GDM1 (cell line): ENCODE measurements around the gene RBM4.

ENCODE experiments used
- DNase-seq: peaks from one replicate; lab custom pipeline; 2025; lab: John Stamatoyannopoulos, UW

RBM4 gene

GRCh38 chr11:66652651-66653050, 14.1 kb downstream of the RBM4 start:
- DNase-seq, result no peak

GRCh38 chr11:66653123-66653522, 14.6 kb downstream of the RBM4 start:
- DNase-seq, result no peak

DNA sequence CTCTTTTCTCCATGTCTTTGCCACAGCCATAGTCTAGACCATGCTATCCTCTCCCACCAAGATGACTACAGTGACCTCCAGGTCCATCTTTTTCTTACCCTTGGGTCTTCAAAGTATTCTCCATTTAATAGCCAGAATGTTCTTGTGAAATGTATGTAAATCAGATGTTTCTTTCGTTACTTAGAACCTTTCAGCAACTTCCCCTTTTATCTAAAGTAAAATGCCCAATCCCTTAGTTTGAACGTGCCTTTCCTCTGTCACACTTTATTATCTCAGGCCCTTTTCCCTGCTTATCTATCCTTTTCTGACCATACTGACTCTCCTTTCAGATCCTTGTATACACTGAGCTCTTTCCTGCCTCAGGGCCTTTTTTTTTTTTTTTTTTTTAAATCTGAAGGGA, 21.3 kb downstream of the RBM4 start:
- no peak for DNase-seq

GRCh38 chr11:66663741-66664296, 25.3 kb downstream of the RBM4 start:
- no peak for DNase-seq

DNA sequence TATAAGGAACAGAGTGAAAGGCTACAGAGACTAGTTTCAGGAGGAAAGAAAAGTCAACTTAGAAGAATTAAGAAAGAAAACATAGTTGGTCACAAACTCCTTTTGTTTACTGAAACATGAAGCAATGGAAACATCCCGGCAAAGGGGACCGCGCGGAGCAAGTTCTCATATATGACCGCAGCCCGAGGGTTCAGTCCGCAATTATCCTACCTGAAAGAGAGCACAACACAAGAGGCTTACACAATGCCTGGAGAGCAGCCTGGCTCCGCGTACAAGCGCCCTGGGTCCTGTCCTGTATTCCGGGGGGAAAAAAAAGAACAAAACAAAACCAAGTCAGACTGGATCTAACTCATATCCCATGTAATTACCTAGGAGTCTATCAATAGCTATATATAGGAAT, 26.9 kb downstream of the RBM4 start:
- no peak for DNase-seq

DNA sequence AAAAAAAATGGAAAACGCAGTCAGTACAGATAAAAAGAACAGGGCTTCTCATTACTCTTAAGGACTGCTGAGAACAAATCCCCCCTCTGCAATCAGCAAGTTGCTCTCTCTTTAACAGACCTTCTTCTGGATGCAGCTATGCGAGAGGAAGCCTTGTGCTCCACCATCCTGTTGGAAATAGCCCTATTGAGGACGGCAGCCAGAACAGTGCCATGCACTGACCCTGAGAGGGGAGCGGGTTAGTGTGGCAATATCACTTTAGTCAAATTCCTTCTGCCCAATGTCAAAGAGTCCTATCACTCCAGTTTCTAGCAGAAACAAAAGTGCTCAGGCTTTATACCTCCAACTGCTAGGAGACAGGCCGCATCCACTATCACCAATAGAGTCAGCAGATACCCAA, 32.3 kb downstream of the RBM4 start:
- no peak for DNase-seq

DNA sequence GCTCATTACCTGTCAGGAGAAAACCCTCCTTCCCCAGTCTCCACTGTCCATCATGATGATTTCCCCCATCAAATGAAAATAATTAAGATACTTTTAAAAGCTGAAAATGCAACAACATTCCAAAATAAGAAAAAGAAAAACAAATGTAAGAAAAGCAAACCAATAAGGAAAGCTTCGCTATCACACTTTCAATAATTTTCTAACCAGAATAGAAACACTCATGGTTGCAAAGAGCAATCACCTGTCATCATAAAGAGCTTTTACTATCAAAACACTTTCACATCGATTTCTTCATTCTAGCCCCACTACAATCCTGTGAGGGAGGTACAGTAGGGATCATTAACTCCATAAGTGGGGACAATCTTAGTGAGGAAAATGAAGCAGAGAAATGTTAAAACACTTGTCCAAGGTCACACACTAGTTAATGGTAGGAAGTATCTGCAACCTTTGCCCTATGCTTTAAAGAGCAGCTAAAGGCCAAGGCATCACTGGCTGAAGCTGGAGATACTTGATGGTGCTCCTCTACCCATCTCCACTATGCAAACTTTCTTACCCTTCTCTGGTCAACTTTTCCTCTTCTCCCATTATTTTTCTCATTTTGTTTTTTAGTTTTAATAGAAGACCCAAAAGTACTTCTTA, 36.6 kb downstream of the RBM4 start:
- no peak for DNase-seq

GRCh38 chr11:66676282-66676919, 37.9 kb downstream of the RBM4 start:
- no peak for DNase-seq

- no peak for DNase-seq
Observed at GRCh38 chr11:66676931-66677598, 38.6 kb downstream of the RBM4 start.

DNA sequence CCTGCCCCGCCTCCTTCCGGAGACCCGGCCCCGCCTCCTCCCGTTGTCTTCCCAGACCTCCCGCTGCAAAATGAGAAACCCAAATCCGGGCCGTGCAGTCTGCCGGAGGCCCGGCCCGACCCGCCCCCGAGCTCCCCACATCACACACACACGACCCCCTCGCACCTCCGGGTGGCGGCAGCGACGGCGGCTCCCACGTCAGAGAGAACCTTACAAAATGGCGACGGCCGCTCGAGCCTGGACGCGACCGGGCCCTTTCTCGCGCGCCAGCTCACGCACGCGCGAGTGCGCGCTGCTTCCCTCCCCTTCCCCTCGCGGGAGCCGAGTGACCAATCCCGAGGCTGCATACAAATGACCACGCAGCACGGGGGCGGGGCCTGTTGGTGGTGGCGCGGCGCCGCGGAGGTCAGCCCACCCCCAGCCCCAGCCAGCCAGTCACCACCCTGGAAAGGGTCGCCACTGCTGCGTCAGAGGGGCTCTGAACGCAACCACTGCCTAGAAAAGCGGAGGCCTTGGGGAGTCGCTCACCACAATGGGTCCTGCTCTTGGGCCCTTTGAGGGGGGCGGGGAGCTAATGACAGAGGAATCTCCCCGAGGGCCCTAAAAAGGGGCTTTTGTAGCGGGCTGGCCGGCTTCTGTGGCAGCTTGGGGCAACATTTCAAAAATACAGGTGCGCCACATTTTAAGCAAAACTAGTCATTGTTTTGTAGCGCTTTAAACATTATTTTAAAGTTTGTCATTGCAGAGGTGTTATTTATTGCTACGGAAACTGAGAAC, 39.3 kb downstream of the RBM4 start, which contains the start of gene RBM4B:
RBM4B (minus strand) TSS at position 289 of the 777 bp plus-strand sequence. CDS start 808 bp downstream, outside the sequence.
- DNase-seq, result peak; percentile 95

GRCh38 chr11:66680966-66681645, 42.6 kb downstream of the RBM4 start:
- DNase-seq, result no peak

DNA sequence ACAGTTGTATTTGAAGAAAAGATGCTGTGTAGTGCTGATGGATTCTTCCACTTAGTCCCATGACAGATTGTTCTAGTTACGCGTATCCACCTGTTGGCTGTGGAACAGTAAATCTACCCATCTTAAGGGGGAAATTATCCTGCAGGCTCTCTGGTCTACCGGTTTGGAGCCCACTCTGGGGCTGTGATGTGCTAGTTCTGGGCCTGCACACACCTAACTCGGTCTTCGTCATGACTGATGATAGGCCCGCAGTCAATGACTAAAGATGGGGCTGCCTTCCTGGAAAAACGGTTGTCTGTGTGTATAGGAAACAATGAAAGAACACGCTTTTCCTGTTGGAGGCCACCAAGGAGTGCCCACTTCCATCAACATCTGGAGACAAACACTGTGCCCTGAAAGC, 45.4 kb downstream of the RBM4 start:
- DNase-seq, result no peak

GRCh38 chr11:66684635-66685034, 46.1 kb downstream of the RBM4 start:
- DNase-seq, result no peak

DNA sequence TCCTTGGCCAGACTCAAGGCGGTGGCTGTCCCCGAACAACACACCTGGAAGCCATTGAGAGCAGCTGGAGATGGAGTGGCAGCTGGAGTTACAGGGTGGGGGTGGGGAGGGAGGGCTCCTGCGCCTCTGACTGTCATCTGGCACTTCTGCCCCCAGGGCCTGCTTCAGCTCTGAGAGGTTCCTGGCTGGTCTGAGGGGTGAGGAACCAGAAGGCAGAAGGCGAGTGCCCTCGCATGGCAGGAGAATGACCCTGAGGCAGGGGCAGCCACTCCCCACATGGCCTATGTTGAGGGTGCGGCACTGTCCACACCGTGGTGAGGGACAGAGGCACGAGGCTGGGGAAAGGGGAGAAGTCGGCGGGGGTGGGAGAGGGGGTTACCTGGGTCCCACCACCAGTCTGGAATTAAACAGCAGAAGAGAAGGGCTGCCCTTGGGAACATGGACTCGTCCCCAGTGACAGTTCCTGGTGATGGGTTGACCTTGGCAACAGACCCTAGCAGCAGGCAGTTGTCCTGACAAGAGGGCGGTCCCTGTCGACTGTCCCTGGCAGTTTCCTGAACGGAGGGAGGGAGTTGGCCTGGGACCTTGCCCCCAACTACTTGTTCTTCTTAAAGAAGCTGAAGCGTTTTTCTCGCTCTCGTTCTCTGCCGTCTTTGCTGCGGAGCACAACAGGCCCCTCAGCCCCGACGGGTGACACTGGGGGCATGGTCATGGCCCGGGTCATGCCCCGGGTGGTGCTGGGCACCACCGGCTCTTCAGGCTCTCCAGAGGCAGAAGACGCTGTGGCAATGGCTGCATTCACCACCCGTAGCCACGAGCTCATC, 47.0 kb downstream of the RBM4 start:
- DNase-seq, result no peak

- DNase-seq, result no peak
Observed at GRCh38 chr11:66686100-66686785, 47.7 kb downstream of the RBM4 start.

GRCh38 chr11:66686801-66687750, 48.6 kb downstream of the RBM4 start:
- no peak for DNase-seq

DNA sequence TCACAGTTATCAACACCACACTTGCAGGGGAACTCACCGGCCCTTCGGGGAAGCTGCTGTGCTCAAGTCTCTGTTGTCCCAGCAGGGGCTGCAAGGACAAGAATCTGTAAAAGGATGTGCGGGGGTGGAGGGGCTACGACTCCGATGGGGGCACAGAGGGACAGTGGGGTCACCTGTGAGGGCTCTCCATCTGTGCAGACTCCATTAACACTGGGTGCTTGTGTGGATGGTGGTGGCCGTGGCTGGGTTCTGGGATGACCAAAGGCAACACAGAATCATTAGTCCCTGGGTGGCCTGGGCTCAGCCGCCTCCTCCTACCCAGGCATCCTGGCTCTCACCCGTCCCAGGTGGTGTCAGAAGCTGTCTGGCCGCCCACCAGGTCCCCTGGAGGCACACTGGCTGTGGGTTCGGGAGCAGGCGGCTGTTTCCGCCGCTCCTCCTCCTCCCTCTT, 49.4 kb downstream of the RBM4 start:
- no peak for DNase-seq

DNA sequence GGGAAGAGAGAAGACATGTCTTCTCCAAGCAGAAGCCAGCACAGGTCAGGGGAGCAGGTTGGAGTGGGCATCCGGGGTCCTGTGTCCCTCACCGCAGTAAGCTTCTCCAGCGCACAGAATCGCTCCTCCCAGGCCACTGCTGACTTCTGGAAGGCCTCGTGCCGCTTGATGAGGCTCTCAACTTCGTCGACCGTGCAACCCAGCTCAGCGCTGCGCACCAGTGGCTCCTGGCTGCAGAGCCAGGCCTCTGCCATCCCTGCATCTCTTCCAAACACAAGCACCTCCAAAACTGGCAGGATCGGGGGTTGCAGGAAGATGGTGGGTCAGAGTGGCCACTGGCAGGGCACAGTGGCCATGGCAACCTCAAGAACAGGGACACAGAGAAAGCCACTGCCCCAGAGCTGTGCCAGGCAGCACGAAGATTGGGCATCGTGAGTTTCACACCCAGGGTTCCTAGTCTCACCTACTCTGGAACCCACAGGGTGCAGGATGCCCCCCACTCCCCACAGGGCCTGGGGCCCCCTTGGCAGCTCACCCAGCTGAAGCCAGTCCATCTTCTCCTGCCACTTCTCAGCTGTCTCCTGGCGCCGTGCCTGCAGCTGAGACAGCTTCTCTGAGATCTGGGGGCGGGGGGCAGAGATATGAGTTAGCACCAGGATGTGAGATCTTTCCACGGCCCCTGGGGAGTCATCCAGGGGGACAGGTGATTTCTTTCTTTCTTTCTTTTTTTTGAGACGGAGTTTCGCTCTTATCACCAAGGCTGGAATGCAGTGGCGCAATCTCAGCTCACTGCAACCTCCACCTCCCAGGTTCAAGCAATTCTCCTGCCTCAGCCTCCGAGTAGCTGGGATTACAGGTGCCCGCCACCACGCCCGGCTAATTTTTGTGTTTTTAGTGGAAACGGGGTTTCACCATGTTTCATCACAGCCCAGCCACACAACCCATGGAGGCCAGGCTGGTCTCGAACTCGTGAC, 50.3 kb downstream of the RBM4 start:
- no peak for DNase-seq
